ENCODE measurements around the gene SUSD2.
"Not testable (repeated sequence)": the region's sequence is repeated elsewhere in the genome, so short reads cannot be mapped to it uniquely, and the experiment has no call there.

The SUSD2 gene

GRCh38 chr22:24225044-24225601 is 43.8 kb downstream of the SUSD2 start:
- no peak for DNase-seq

GRCh38 chr22:24225951-24226350 is 44.7 kb downstream of the SUSD2 start:
- no peak for DNase-seq

GRCh38 chr22:24230911-24231656 is 49.8 kb downstream of the SUSD2 start:
- DNase-seq = no peak

- no peak for DNase-seq
Observed at GRCh38 chr22:24231706-24232105, 50.4 kb downstream of the SUSD2 start.

- no peak for DNase-seq
Observed at GRCh38 chr22:24232124-24232523, 50.8 kb downstream of the SUSD2 start.

GRCh38 chr22:24232725-24233124 is 51.4 kb downstream of the SUSD2 start:
- no peak for DNase-seq

GRCh38 chr22:24233235-24233634 is 51.9 kb downstream of the SUSD2 start:
- no peak for DNase-seq

GRCh38 chr22:24233816-24234215 is 52.5 kb downstream of the SUSD2 start:
- no peak for DNase-seq

GRCh38 chr22:24235315-24235714 is 54.0 kb downstream of the SUSD2 start:
- DNase-seq = no peak

- DNase-seq = no peak
Observed at GRCh38 chr22:24236656-24237055, 55.4 kb downstream of the SUSD2 start.

GRCh38 chr22:24238101-24238694 is 56.9 kb downstream of the SUSD2 start:
- DNase-seq = not testable (repeated sequence)
